IMR-90 (cell line): ENCODE data around the gene UGGT1. TPM values are rescaled to one million over a fixed set of nuclear protein-coding genes. Genes with fewer than 3 reads are reported as not detected.

ENCODE experiments used
- ATAC-seq: fragments of 200-7000 bp; cut with Tn5 transposase; 2 replicates; pipeline ENCODE4 v1.9.1; 2020; ENCODE audit warnings: low read depth, mild to moderate bottlenecking, moderate library complexity
- BruUV-seq: library from RNA; stranded (reverse); fragments of 400-500 nt; replicated peaks from 2 replicates; lab custom pipeline; 2021; lab: Mats Ljungman, UMichigan
- CTCF ChIA-PET: fragments of 300-600 bp; formaldehyde crosslinking; extraction: SDS; loops from one replicate; lab custom pipeline; 2021; ENCODE audit warnings: antibody characterized with exemption; lab: Yijun Ruan, JAX
- POLR2A ChIA-PET: fragments of 300-600 bp; sonication (Branson Sonifier 250); formaldehyde crosslinking; loops from one replicate; lab custom pipeline; 2022; ENCODE audit warnings: antibody characterized with exemption; ENCODE audit not compliant: unreplicated experiment; lab: Charles Lee
- DNase-seq: peaks from one replicate; pipeline ENCODE4 v3.0.0; 2013
- H2AFZ ChIP-seq: replicated peaks from 2 replicates; pipeline ENCODE3; 2013; ENCODE audit warnings: low read length, mild to moderate bottlenecking; ENCODE audit not compliant: poor library complexity
- H2AK5ac ChIP-seq: 2 replicates; pipeline ENCODE4 v1.6.1; 2013; ENCODE audit warnings: low read depth, low read length, inconsistent platforms
- H2AK9ac ChIP-seq: replicated peaks from 2 replicates; pipeline ENCODE3; 2013; ENCODE audit warnings: mild to moderate bottlenecking, low read depth, low read length, moderate library complexity; ENCODE audit not compliant: poor library complexity
- H2BK120ac ChIP-seq: 2 replicates; pipeline ENCODE4 v1.6.1; 2013; ENCODE audit warnings: low read depth, low read length, inconsistent platforms
- H2BK15ac ChIP-seq: 3 replicates; pipeline ENCODE4 v1.6.1; 2013; ENCODE audit warnings: low read depth, low read length, inconsistent platforms
- H2BK20ac ChIP-seq: 2 replicates; pipeline ENCODE4 v1.6.1; 2013; ENCODE audit warnings: low read depth, mild to moderate bottlenecking, inconsistent platforms, low read length, moderate library complexity
- H2BK5ac ChIP-seq: 2 replicates; pipeline ENCODE4 v1.6.1; 2013; ENCODE audit warnings: mild to moderate bottlenecking, low read depth, low read length, inconsistent platforms; ENCODE audit not compliant: poor library complexity, severe bottlenecking
- H3K14ac ChIP-seq: replicated peaks from 2 replicates; pipeline ENCODE4 v1.6.1; 2013; ENCODE audit warnings: low read depth, low read length, inconsistent platforms
- H3K18ac ChIP-seq: 2 replicates; pipeline ENCODE4 v1.6.1; 2013; ENCODE audit warnings: low read depth, low read length, control low read depth
- H3K23ac ChIP-seq: 2 replicates; pipeline ENCODE4 v1.6.1; 2013; ENCODE audit warnings: low read depth, low read length, inconsistent platforms
- H3K27ac ChIP-seq: 2 replicates; pipeline ENCODE4 v1.5.1; 2013; ENCODE audit warnings: mild to moderate bottlenecking, control low read depth, low read length; ENCODE audit not compliant: insufficient read depth
- H3K27me3 ChIP-seq: 2 replicates; pipeline ENCODE4 v1.6.1; 2013; ENCODE audit warnings: low read length; ENCODE audit not compliant: control insufficient read depth, insufficient read depth
- H3K36me3 ChIP-seq: 2 replicates; pipeline ENCODE4 v1.6.1; 2013; ENCODE audit warnings: low read length, mixed read lengths; ENCODE audit not compliant: control insufficient read depth, insufficient read depth
- H3K4ac ChIP-seq: 2 replicates; pipeline ENCODE4 v1.6.1; 2013; ENCODE audit warnings: low read depth, low read length, inconsistent platforms
- H3K4me1 ChIP-seq: 2 replicates; pipeline ENCODE4 v1.6.1; 2013; ENCODE audit warnings: low read length, mixed read lengths; ENCODE audit not compliant: control insufficient read depth, insufficient read depth
- H3K4me2 ChIP-seq: 2 replicates; pipeline ENCODE4 v1.6.1; 2013; ENCODE audit warnings: low read depth, mild to moderate bottlenecking, control low read depth, low read length, moderate library complexity
- H3K4me3 ChIP-seq: 2 replicates; pipeline ENCODE4 v1.5.1; 2013; ENCODE audit warnings: low read depth, mild to moderate bottlenecking, control low read depth, low read length, moderate library complexity; ENCODE audit not compliant: insufficient read depth
- H3K56ac ChIP-seq: 2 replicates; pipeline ENCODE4 v1.6.1; 2013; ENCODE audit warnings: low read length, inconsistent platforms; ENCODE audit not compliant: insufficient read depth; ENCODE audit errors: extremely low read depth
- H3K79me1 ChIP-seq, 2 experiments: 2 replicates each; pipeline ENCODE4 v1.6.1; 2013; ENCODE audit warnings: low read length in 2 of 2, inconsistent platforms in 1 of 2, low read depth in 1 of 2
- H3K9ac ChIP-seq: 2 replicates; pipeline ENCODE4 v1.6.1; 2013; ENCODE audit warnings: low read depth, low read length, control low read depth
- H3K9me1 ChIP-seq: 2 replicates; pipeline ENCODE4 v1.6.1; 2013; ENCODE audit warnings: low read length, inconsistent platforms; ENCODE audit not compliant: insufficient read depth
- H3K9me3 ChIP-seq: 2 replicates; pipeline ENCODE4 v1.6.1; 2013; ENCODE audit warnings: low read length; ENCODE audit not compliant: control insufficient read depth, insufficient read depth
- H4K20me1 ChIP-seq: 2 replicates; pipeline ENCODE4 v1.6.1; 2013; ENCODE audit warnings: low read length, inconsistent platforms; ENCODE audit not compliant: insufficient read depth
- H4K5ac ChIP-seq: 2 replicates; pipeline ENCODE4 v1.6.1; 2013; ENCODE audit warnings: mild to moderate bottlenecking, low read depth, low read length, control low read depth
- H4K8ac ChIP-seq, 2 experiments: 2 replicates each; pipeline ENCODE4 v1.6.1; 2013; ENCODE audit warnings: low read depth in 2 of 2, low read length in 2 of 2, control low read depth in 1 of 2, inconsistent platforms in 1 of 2
- H4K91ac ChIP-seq: 2 replicates; pipeline ENCODE4 v1.6.1; 2013; ENCODE audit warnings: low read depth, low read length, inconsistent platforms; ENCODE audit not compliant: insufficient read depth
- BHLHE40 ChIP-seq: fragments of 150-350 bp; IDR thresholded peaks from 2 replicates; pipeline ENCODE4 v1.6.1; 2016; ENCODE audit warnings: mild to moderate bottlenecking, low read depth, low read length
- CEBPB ChIP-seq: IDR thresholded peaks from 2 replicates; pipeline ENCODE4 v1.6.1; 2012; ENCODE audit warnings: low read depth, low read length, improper control_type of control experiment
- CHD1 ChIP-seq: IDR thresholded peaks from 2 replicates; pipeline ENCODE4 v1.6.1; 2012; ENCODE audit warnings: low read depth, low read length, improper control_type of control experiment
- CTCF ChIP-seq: conservative IDR thresholded peaks from 2 replicates; pipeline ENCODE4 v1.5.1; 2012; ENCODE audit warnings: mild to moderate bottlenecking, low read depth, low read length, improper control_type of control experiment
- FOS ChIP-seq: fragments of 150-350 bp; IDR thresholded peaks from 2 replicates; pipeline ENCODE4 v1.6.1; 2016; ENCODE audit warnings: low read depth, low read length
- MAFK ChIP-seq: IDR thresholded peaks from 2 replicates; pipeline ENCODE4 v1.6.1; 2012; ENCODE audit warnings: low read depth, low read length, improper control_type of control experiment
- MAZ ChIP-seq: IDR thresholded peaks from 2 replicates; pipeline ENCODE4 v1.6.1; 2012; ENCODE audit warnings: low read depth, mild to moderate bottlenecking, low read length, improper control_type of control experiment, moderate library complexity, borderline replicate concordance
- MXI1 ChIP-seq: IDR thresholded peaks from 2 replicates; pipeline ENCODE4 v1.6.1; 2012; ENCODE audit warnings: low read depth, mild to moderate bottlenecking, low read length, moderate library complexity, borderline replicate concordance
- NFE2L2 ChIP-seq: fragments of 150-350 bp; IDR thresholded peaks from 2 replicates; pipeline ENCODE4 v1.6.1; 2016; ENCODE audit warnings: low read depth, mild to moderate bottlenecking, low read length
- POLR2A ChIP-seq: IDR thresholded peaks from 2 replicates; pipeline ENCODE4 v1.6.1; 2012; ENCODE audit warnings: mild to moderate bottlenecking, low read depth, low read length
- RAD21 ChIP-seq: IDR thresholded peaks from 2 replicates; pipeline ENCODE4 v1.6.1; 2012; ENCODE audit warnings: low read length, improper control_type of control experiment
- RCOR1 ChIP-seq: IDR thresholded peaks from 2 replicates; pipeline ENCODE4 v1.6.1; 2012; ENCODE audit warnings: mild to moderate bottlenecking, low read length, improper control_type of control experiment; ENCODE audit not compliant: insufficient replicate concordance
- RFX5 ChIP-seq: IDR thresholded peaks from 2 replicates; pipeline ENCODE4 v1.8.0; 2012; ENCODE audit warnings: low read depth, mild to moderate bottlenecking, low read length, moderate library complexity
- SMC3 ChIP-seq: fragments of 150-350 bp; IDR thresholded peaks from 2 replicates; pipeline ENCODE4 v1.6.1; 2016; ENCODE audit warnings: low read depth, mild to moderate bottlenecking, antibody characterized with exemption, low read length, moderate library complexity
- WGBS, 2 experiments: methylation state at CpG; one replicate each; pipeline versions ENCODE4 v1.1.5 to v1.1.7; 2013; ENCODE audit warnings: missing lambda C conversion rate in 2 of 2; ENCODE audit not compliant: insufficient read length in 1 of 2; ENCODE audit errors: extremely low coverage in 2 of 2; 5-methylcytosine and 5-hydroxymethylcytosine counted together
- dilution Hi-C: fragments of 300-500 bp; cut with HindIII; formaldehyde crosslinking; loops from one replicate; pipeline ENCODE4 v1.14.3; 2018; ENCODE audit warnings: low sequenced_read_pairs; ENCODE audit not compliant: unreplicated experiment
- in situ Hi-C: fragments of 300-500 bp; cut with MboI; formaldehyde crosslinking; loops from 3 replicates; pipeline ENCODE4 v1.14.3; 2019; ENCODE audit warnings: low sequenced_read_pairs, inconsistent platforms, mixed read lengths
- intact Hi-C: fragments of 100-400 bp; cut with micrococcal nuclease; formaldehyde crosslinking; loops from 2 replicates; pipeline ENCODE4 v1.10.0; 2022
- polyA plus RNA-seq, 3 experiments: library from polyadenylated mRNA; depleted of rRNA; stranded (reverse); fragments of >200 nt; gene quantifications; 2 replicates each; pipeline ENCODE4 v1.2.3, GENCODE V29; 2012; ENCODE audit warnings: low replicate concordance in 1 of 3
- total RNA-seq: library from RNA; depleted of rRNA; stranded (reverse); fragments of >200 nt; gene quantifications from 2 replicates; pipeline ENCODE4 v1.2.3, GENCODE V29; 2012
- TF ChIP-seq, protein P1 (sequence below): fragments of 150-350 bp; IDR thresholded peaks from 2 replicates; pipeline ENCODE4 v1.6.1; 2017; ENCODE audit warnings: mild to moderate bottlenecking, antibody characterized with exemption, low read length, low read depth
- TF ChIP-seq, protein P2 (sequence below): fragments of 150-350 bp; IDR thresholded peaks from 2 replicates; pipeline ENCODE4 v1.6.1; 2016; ENCODE audit warnings: low read depth, mild to moderate bottlenecking, low read length, moderate library complexity, borderline replicate concordance

Gene UGGT1
- total and polyA plus RNA-seq, 2 of the 4 experiments (the other 2 are of a cell fraction) = 26.1 to 71.3 TPM

- peak overlapping the region; percentile 60; the same call in 1 of the 2 replicates for H3K4ac ChIP-seq
- in situ Hi-C loops (loop anchor here (5.0 kb wide), 1 partner anchor 127 kb away; no protein-coding TSS in a partner anchor), dilution Hi-C loops (no loop called here), intact Hi-C loops (loop anchor here (5.0 kb wide), 1 partner anchor 557 kb away; no protein-coding TSS in a partner anchor)
- no peak overlapping the region for H3K14ac ChIP-seq
- peak; percentile 69 for DNase-seq
- H4K5ac ChIP-seq = no peak overlapping the region; the same call in 1 of the 2 replicates
- no peaks in the 10 kb centered on the region for H3K27me3 ChIP-seq
- no peaks in the 10 kb centered on the region for H3K9me3 ChIP-seq
- H3K36me3 ChIP-seq = peaks cover 25% of the 10 kb centered on the region
- no peak overlapping the region for H4K91ac ChIP-seq
- H3K4me3 ChIP-seq = no peak overlapping the region
- peaks cover 10% of the 10 kb centered on the region for H3K9me1 ChIP-seq
- ATAC-seq = peak; percentile 53
- peaks cover 15% of the 10 kb centered on the region for H3K4me1 ChIP-seq
- BruUV-seq = TSS peak; percentile 26
- peak overlapping the region; percentile 29; the same call in 1 of the 2 replicates for H3K4me2 ChIP-seq
- no peak overlapping the region for H2AFZ ChIP-seq
- CTCF ChIA-PET = interaction anchor here (0.8 to 1.3 kb wide), 2 partner anchors 10 to 138 kb away, joined by 3 to 5 read pairs; no protein-coding TSS in a partner anchor
- H2AK9ac ChIP-seq = no peak overlapping the region
- no peak overlapping the region; the same call in 1 of the 2 replicates for H3K18ac ChIP-seq
- TF ChIP-seq FOS (no peak), RAD21 (no peak), MXI1 (no peak), CHD1 (no peak), POLR2A (no peak), CEBPB (no peak), RFX5 (no peak), MAZ (no peak), RCOR1 (no peak), CTCF (no peak), NFE2L2 (no peak), BHLHE40 (no peak), SMC3 (no peak), MAFK (no peak)
- TF ChIP-seq, protein P1, sequence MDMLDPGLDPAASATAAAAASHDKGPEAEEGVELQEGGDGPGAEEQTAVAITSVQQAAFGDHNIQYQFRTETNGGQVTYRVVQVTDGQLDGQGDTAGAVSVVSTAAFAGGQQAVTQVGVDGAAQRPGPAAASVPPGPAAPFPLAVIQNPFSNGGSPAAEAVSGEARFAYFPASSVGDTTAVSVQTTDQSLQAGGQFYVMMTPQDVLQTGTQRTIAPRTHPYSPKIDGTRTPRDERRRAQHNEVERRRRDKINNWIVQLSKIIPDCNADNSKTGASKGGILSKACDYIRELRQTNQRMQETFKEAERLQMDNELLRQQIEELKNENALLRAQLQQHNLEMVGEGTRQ = no peak
- TF ChIP-seq, protein P2, sequence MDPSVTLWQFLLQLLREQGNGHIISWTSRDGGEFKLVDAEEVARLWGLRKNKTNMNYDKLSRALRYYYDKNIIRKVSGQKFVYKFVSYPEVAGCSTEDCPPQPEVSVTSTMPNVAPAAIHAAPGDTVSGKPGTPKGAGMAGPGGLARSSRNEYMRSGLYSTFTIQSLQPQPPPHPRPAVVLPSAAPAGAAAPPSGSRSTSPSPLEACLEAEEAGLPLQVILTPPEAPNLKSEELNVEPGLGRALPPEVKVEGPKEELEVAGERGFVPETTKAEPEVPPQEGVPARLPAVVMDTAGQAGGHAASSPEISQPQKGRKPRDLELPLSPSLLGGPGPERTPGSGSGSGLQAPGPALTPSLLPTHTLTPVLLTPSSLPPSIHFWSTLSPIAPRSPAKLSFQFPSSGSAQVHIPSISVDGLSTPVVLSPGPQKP = no peak
- H2BK120ac ChIP-seq = peak overlapping the region; percentile 80
- peaks cover 0 to 17% of the 10 kb centered on the region in 2 experiments; a peak in 3 of 4 replicates for H3K79me1 ChIP-seq
- no peak overlapping the region for H3K27ac ChIP-seq
- no CpG with 5 or more reads among the region's 4 CpGs for WGBS, 2 experiments
- peak overlapping the region; percentile 55; the same call in 1 of the 3 replicates for H2BK15ac ChIP-seq
- no peak overlapping the region for H2AK5ac ChIP-seq
- no peak overlapping the region for H3K56ac ChIP-seq
- H2BK5ac ChIP-seq = peak overlapping the region; percentile 83
- POLR2A ChIA-PET = no interaction called here
- H3K23ac ChIP-seq = no peak overlapping the region; the same call in 1 of the 2 replicates
- H4K8ac ChIP-seq = 0 out of 4 replicates have a peak overlapping the region, but pooled peaks have one; percentile 26 to 33
- no peak overlapping the region for H3K9ac ChIP-seq
- no peaks in the 10 kb centered on the region for H4K20me1 ChIP-seq
- H2BK20ac ChIP-seq = peak overlapping the region; percentile 40; the same call in 1 of the 2 replicates
Observed at GRCh38 chr2:128180031-128180430, 89.0 kb downstream of the UGGT1 start.
